K562 (cell line): ENCODE measurements around the gene CHCHD5. TPM values are rescaled to one million over a fixed set of nuclear protein-coding genes. Genes with fewer than 3 reads are reported as not detected.

ENCODE experiments used
- ASH1L ChIP-seq: fragments of 450-650 bp; IDR thresholded peaks from 2 replicates; pipeline ENCODE4 v1.6.1; 2018; ENCODE audit warnings: borderline replicate concordance, mild to moderate bottlenecking, low read depth; ENCODE audit not compliant: partially characterized antibody
- CHD2 ChIP-seq: IDR thresholded peaks from 2 replicates; pipeline ENCODE4 v1.6.1; 2011; ENCODE audit warnings: low read depth, low read length
- EP400 ChIP-seq: fragments of 450-650 bp; IDR thresholded peaks from 2 replicates; pipeline ENCODE4 v1.6.1; 2017; ENCODE audit warnings: antibody characterized with exemption, mild to moderate bottlenecking, moderate library complexity
- PRPF4 ChIP-seq: fragments of 200-400 bp; formaldehyde crosslinking; IDR thresholded peaks from one replicate; pipeline ENCODE4 v1.6.1; 2017; ENCODE audit warnings: low read length, low read depth, mild to moderate bottlenecking; ENCODE audit not compliant: insufficient read depth, poor library complexity, severe bottlenecking
- TEAD1 ChIP-seq, 2 experiments: fragments of 450-650 bp in 1 of 2; sonication (generic) in 1 of 2; formaldehyde crosslinking; IDR thresholded peaks; 2 replicates each; pipeline versions ENCODE4 v1.4.0 to v1.8.0; 2020 to 2022; ENCODE audit warnings: mild to moderate bottlenecking in 2 of 2, missing genetic modification reagents in 1 of 2
- ZNF76 ChIP-seq: fragments of 250-450 bp; sonication (Bioruptor Pico); IDR thresholded peaks from 2 replicates; pipeline ENCODE4 v1.4.0; 2020; ENCODE audit warnings: mild to moderate bottlenecking, moderate library complexity, borderline replicate concordance
- ZNF785 ChIP-seq: fragments of 250-450 bp; sonication (Bioruptor Pico); IDR thresholded peaks from 2 replicates; pipeline ENCODE4 v1.4.0; 2020; ENCODE audit warnings: mild to moderate bottlenecking
- polyA plus RNA-seq, 8 experiments: library from polyadenylated mRNA; depleted of rRNA in 4 of 8; stranded (reverse) in 5 of 8; unstranded in 3 of 8; fragments of >200 nt; fragmentation: Nextera tagmentation in 2 of 8; fragmentation: Illumina TruSeq in 1 of 8; extraction: Ambion mirVana in 2 of 8; extraction: Trizol in 1 of 8; gene quantifications; 2 replicates each; pipeline versions ENCODE4 v1.2.1 to v1.2.3, GENCODE V29; 2011 to 2014; ENCODE audit warnings: inconsistent platforms in 1 of 8, missing spikeins in 1 of 8
- total RNA-seq, 7 experiments: library from RNA; depleted of rRNA in 6 of 7; stranded (reverse); fragments of >200 nt in 6 of 7; fragmentation: Illumina TruSeq in 2 of 7; extraction: Trizol in 2 of 7; gene quantifications; 2 replicates each; pipeline versions ENCODE4 v1.2.1 to v1.2.3, GENCODE V29; 2011 to 2021; ENCODE audit warnings: low replicate concordance in 1 of 7
- TF ChIP-seq, protein P1 (sequence below): fragments of 450-650 bp; formaldehyde crosslinking; IDR thresholded peaks from 2 replicates; pipeline ENCODE4 v1.4.0; 2020; ENCODE audit warnings: mild to moderate bottlenecking, mixed read lengths
- TF ChIP-seq, protein P2 (sequence below): fragments of 250-450 bp; sonication (Bioruptor Pico); IDR thresholded peaks from 2 replicates; pipeline ENCODE4 v1.4.0; 2020
- TF ChIP-seq, protein P3 (sequence below): fragments of 450-650 bp; formaldehyde crosslinking; IDR thresholded peaks from 2 replicates; pipeline ENCODE4 v1.4.0; 2020; ENCODE audit warnings: mild to moderate bottlenecking, moderate library complexity
- TF ChIP-seq, protein P4 (sequence below): fragments of 450-650 bp; IDR thresholded peaks from 2 replicates; pipeline ENCODE4 v1.6.1; 2016; ENCODE audit warnings: missing biosample characterization, missing genetic modification characterization
- TF ChIP-seq, protein P5 (sequence below): fragments of 450-650 bp; IDR thresholded peaks from 2 replicates; pipeline ENCODE4 v1.6.1; 2016; ENCODE audit warnings: mild to moderate bottlenecking

CHCHD5 gene
- total and polyA plus RNA-seq, 9 of the 15 experiments (the other 6 are each of a cell fraction or from before 2014, with no cell fraction given), result 7.4 to 79.3 (median 33.4) TPM

DNA sequence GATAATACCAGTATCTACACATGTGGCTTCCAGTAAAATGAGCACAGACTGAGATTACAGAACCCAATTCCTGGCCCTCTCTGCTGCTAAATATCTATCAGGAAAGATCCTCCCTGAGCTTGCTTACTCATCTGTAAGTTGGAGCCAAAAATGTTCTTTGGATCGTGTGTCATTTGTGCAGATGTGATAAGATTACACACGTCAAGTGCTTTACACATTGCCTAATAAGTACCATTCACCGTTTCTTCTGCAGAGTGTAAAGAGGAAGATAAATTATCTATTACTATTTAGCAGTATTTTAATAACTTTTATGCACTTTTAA lies 38.1 kb downstream of the CHCHD5 start (continued):
- TF ChIP-seq, protein P1, sequence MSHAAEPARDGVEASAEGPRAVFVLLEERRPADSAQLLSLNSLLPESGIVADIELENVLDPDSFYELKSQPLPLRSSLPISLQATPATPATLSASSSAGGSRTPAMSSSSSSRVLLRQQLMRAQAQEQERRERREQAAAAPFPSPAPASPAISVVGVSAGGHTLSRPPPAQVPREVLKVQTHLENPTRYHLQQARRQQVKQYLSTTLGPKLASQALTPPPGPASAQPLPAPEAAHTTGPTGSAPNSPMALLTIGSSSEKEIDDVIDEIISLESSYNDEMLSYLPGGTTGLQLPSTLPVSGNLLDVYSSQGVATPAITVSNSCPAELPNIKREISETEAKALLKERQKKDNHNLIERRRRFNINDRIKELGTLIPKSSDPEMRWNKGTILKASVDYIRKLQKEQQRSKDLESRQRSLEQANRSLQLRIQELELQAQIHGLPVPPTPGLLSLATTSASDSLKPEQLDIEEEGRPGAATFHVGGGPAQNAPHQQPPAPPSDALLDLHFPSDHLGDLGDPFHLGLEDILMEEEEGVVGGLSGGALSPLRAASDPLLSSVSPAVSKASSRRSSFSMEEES (CRISPR knock-in tag), result no peak
- TF ChIP-seq, protein P2, sequence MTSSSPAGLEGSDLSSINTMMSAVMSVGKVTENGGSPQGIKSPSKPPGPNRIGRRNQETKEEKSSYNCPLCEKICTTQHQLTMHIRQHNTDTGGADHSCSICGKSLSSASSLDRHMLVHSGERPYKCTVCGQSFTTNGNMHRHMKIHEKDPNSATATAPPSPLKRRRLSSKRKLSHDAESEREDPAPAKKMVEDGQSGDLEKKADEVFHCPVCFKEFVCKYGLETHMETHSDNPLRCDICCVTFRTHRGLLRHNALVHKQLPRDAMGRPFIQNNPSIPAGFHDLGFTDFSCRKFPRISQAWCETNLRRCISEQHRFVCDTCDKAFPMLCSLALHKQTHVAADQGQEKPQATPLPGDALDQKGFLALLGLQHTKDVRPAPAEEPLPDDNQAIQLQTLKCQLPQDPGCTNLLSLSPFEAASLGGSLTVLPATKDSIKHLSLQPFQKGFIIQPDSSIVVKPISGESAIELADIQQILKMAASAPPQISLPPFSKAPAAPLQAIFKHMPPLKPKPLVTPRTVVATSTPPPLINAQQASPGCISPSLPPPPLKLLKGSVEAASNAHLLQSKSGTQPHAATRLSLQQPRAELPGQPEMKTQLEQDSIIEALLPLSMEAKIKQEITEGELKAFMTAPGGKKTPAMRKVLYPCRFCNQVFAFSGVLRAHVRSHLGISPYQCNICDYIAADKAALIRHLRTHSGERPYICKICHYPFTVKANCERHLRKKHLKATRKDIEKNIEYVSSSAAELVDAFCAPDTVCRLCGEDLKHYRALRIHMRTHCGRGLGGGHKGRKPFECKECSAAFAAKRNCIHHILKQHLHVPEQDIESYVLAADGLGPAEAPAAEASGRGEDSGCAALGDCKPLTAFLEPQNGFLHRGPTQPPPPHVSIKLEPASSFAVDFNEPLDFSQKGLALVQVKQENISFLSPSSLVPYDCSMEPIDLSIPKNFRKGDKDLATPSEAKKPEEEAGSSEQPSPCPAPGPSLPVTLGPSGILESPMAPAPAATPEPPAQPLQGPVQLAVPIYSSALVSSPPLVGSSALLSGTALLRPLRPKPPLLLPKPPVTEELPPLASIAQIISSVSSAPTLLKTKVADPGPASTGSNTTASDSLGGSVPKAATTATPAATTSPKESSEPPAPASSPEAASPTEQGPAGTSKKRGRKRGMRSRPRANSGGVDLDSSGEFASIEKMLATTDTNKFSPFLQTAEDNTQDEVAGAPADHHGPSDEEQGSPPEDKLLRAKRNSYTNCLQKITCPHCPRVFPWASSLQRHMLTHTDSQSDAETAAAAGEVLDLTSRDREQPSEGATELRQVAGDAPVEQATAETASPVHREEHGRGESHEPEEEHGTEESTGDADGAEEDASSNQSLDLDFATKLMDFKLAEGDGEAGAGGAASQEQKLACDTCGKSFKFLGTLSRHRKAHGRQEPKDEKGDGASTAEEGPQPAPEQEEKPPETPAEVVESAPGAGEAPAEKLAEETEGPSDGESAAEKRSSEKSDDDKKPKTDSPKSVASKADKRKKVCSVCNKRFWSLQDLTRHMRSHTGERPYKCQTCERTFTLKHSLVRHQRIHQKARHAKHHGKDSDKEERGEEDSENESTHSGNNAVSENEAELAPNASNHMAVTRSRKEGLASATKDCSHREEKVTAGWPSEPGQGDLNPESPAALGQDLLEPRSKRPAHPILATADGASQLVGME (CRISPR knock-in tag), result no peak
- TF ChIP-seq, protein P3, sequence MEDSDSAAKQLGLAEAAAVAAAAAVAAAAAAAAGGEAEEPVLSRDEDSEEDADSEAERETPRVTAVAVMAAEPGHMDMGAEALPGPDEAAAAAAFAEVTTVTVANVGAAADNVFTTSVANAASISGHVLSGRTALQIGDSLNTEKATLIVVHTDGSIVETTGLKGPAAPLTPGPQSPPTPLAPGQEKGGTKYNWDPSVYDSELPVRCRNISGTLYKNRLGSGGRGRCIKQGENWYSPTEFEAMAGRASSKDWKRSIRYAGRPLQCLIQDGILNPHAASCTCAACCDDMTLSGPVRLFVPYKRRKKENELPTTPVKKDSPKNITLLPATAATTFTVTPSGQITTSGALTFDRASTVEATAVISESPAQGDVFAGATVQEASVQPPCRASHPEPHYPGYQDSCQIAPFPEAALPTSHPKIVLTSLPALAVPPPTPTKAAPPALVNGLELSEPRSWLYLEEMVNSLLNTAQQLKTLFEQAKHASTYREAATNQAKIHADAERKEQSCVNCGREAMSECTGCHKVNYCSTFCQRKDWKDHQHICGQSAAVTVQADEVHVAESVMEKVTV (CRISPR knock-in tag), result no peak
- TF ChIP-seq ZNF785, result no peak
- TF ChIP-seq TEAD1 (CRISPR knock-in tag; IDR thresholded peaks at IDR 0.05), result 0 out of 4 replicates have a peak, but pooled peaks of 1 of the 2 experiments have one; percentile 33
- no peak for TF ChIP-seq CHD2
- no peak for TF ChIP-seq ASH1L
- TF ChIP-seq EP400, result no peak
- TF ChIP-seq, protein P4, sequence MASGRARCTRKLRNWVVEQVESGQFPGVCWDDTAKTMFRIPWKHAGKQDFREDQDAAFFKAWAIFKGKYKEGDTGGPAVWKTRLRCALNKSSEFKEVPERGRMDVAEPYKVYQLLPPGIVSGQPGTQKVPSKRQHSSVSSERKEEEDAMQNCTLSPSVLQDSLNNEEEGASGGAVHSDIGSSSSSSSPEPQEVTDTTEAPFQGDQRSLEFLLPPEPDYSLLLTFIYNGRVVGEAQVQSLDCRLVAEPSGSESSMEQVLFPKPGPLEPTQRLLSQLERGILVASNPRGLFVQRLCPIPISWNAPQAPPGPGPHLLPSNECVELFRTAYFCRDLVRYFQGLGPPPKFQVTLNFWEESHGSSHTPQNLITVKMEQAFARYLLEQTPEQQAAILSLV (tag), result no peak
- no peak for TF ChIP-seq PRPF4
- TF ChIP-seq ZNF76, result no peak
- TF ChIP-seq, protein P5, sequence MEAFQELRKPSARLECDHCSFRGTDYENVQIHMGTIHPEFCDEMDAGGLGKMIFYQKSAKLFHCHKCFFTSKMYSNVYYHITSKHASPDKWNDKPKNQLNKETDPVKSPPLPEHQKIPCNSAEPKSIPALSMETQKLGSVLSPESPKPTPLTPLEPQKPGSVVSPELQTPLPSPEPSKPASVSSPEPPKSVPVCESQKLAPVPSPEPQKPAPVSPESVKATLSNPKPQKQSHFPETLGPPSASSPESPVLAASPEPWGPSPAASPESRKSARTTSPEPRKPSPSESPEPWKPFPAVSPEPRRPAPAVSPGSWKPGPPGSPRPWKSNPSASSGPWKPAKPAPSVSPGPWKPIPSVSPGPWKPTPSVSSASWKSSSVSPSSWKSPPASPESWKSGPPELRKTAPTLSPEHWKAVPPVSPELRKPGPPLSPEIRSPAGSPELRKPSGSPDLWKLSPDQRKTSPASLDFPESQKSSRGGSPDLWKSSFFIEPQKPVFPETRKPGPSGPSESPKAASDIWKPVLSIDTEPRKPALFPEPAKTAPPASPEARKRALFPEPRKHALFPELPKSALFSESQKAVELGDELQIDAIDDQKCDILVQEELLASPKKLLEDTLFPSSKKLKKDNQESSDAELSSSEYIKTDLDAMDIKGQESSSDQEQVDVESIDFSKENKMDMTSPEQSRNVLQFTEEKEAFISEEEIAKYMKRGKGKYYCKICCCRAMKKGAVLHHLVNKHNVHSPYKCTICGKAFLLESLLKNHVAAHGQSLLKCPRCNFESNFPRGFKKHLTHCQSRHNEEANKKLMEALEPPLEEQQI, result no peak
